NB4 (cell line): ENCODE data around the gene TIAL1.

Experiments
- POLR2A ChIP-seq: IDR thresholded peaks from 2 replicates; pipeline ENCODE4 v1.6.1; 2011; ENCODE audit warnings: mild to moderate bottlenecking; ENCODE audit not compliant: insufficient read length; ENCODE audit errors: extremely low read depth
- TF ChIP-seq, protein P1 (sequence below): IDR thresholded peaks from one replicate; pipeline ENCODE4 v1.5.1; 2012; ENCODE audit warnings: low read depth, low read length

DNA sequence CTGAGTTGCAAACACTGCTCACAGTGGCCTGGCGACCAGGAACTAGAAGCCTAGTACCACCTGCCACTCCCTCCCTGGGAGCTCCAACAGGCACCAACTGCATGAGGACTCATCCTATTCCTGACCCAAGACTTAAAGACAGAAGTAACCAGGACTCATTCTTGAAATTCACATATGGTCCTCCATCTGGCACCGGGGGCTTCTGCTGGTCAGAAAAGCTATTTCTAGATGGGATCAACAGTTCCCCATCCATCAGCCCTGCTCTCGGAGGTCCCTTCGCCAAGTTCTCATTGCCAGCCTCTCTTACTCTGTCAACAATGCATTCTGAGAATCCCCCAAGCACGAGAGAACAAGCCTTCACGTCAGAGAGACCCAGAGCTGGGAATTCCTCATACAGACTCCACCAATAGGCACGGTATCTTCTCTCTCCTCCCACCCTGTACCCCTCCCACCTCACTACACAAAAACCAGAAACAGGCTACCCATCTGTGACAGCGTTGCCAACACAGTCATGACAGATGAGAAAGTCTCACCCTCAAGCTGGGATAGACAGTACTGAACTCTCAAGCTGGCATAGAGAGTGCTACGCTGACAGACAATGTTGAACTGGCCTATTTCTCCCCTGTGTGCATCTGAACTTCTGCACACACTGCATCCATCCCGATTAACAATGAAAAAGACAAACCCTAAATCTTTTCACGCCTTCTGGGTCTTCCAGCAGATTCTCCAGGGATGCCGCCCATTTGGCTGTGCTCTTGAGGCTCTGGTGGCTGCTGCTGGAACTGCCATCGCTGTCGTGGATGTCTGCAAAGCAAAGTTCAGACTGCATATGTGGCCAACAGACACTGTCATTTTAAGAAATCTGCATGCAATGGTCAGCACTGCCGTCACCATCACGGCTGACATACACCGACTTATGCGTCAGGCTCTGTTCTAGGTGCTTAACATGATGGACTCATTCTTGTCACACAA lies 69.9 kb downstream of the TIAL1 start:
- TF ChIP-seq, protein P1, sequence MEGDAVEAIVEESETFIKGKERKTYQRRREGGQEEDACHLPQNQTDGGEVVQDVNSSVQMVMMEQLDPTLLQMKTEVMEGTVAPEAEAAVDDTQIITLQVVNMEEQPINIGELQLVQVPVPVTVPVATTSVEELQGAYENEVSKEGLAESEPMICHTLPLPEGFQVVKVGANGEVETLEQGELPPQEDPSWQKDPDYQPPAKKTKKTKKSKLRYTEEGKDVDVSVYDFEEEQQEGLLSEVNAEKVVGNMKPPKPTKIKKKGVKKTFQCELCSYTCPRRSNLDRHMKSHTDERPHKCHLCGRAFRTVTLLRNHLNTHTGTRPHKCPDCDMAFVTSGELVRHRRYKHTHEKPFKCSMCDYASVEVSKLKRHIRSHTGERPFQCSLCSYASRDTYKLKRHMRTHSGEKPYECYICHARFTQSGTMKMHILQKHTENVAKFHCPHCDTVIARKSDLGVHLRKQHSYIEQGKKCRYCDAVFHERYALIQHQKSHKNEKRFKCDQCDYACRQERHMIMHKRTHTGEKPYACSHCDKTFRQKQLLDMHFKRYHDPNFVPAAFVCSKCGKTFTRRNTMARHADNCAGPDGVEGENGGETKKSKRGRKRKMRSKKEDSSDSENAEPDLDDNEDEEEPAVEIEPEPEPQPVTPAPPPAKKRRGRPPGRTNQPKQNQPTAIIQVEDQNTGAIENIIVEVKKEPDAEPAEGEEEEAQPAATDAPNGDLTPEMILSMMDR = peak; percentile 22
- TF ChIP-seq POLR2A = no peak
